Endothelial cell of umbilical vein (primary cell): ENCODE results near the gene DUS2. TPM values are rescaled to one million over a fixed set of nuclear protein-coding genes. Genes with fewer than 3 reads are reported as not detected.
A peak's percentile ranks its signal among the peaks of the same experiment; 100 is the strongest.

ENCODE experiments used
- Bru-seq: library from RNA; stranded (reverse); fragments of 400-500 nt; gene quantifications from one replicate; lab custom pipeline; 2021; lab: Mats Ljungman, UMichigan
- BruChase-seq, 2 experiments: library from RNA; stranded (reverse); fragments of 400-500 nt; gene quantifications; one replicate each; lab custom pipeline; 2021; lab: Mats Ljungman, UMichigan
- BruUV-seq: library from RNA; stranded (reverse); fragments of 400-500 nt; replicated peaks from 2 replicates; lab custom pipeline; 2021; lab: Mats Ljungman, UMichigan
- CTCF ChIA-PET: fragments of 300-600, 350-600 bp; sonication (Branson Sonifier 250); formaldehyde crosslinking; loops from one replicate; lab custom pipeline; 2021; ENCODE audit warnings: antibody characterized with exemption, inconsistent platforms; lab: Charles Lee
- POLR2A ChIA-PET: fragments of 300-600, 350-600 bp; sonication (Branson Sonifier 250); formaldehyde crosslinking; loops from one replicate; lab custom pipeline; 2021; ENCODE audit warnings: antibody characterized with exemption, inconsistent platforms; lab: Charles Lee
- DNase-seq: peaks from one replicate; pipeline ENCODE4 v3.0.0-alpha.2; 2011; ENCODE audit warnings: low read depth, low spot score
- FAIRE-seq: peaks from 2 replicates; lab custom pipeline; 2011; peaks lifted over from hg19 to GRCh38; lab: Jason Lieb, UNC
- H2AFZ ChIP-seq: 2 replicates; pipeline ENCODE4 v1.6.0; 2012; ENCODE audit warnings: low read depth, low read length, control low read depth, inconsistent platforms
- H3K27ac ChIP-seq: 2 replicates; pipeline ENCODE4 v1.5.1; 2011; ENCODE audit warnings: low read depth, mild to moderate bottlenecking, control low read depth, low read length, moderate library complexity; ENCODE audit not compliant: insufficient read depth
- H3K27me3 ChIP-seq, 2 experiments: 2 replicates each; pipeline versions ENCODE4 v1.6.0 to v1.6.1; 2011; ENCODE audit warnings: low read length in 2 of 2, mixed read lengths in 1 of 2; ENCODE audit not compliant: control insufficient read depth in 2 of 2, insufficient read depth in 2 of 2
- H3K36me3 ChIP-seq, 2 experiments: 2 replicates in 1 of 2; 3 replicates in 1 of 2; pipeline ENCODE4 v1.5.1; 2011; ENCODE audit warnings: low read length in 2 of 2, mild to moderate bottlenecking in 1 of 2, moderate library complexity in 1 of 2; ENCODE audit not compliant: control insufficient read depth in 2 of 2, insufficient read depth in 2 of 2; ENCODE audit errors: extremely low read depth in 1 of 2
- H3K4me1 ChIP-seq: 3 replicates; pipeline ENCODE4 v1.5.1; 2011; ENCODE audit warnings: mild to moderate bottlenecking, low read length; ENCODE audit not compliant: control insufficient read depth, insufficient read depth; ENCODE audit errors: extremely low read depth
- H3K4me2 ChIP-seq: 2 replicates; pipeline ENCODE4 v1.6.1; 2011; ENCODE audit warnings: low read length, control low read depth, mixed read lengths; ENCODE audit not compliant: insufficient read depth
- H3K4me3 ChIP-seq, 3 experiments: fragments of 200-600 bp in 1 of 3; sonication (generic), shearing (Covaris generic) in 1 of 3; replicated peaks in 1 of 3; 2 replicates each; pipeline ENCODE4 v1.5.1; 2011 to 2016; ENCODE audit warnings: control low read depth in 3 of 3, low read length in 3 of 3, mild to moderate bottlenecking in 2 of 3, inconsistent platforms in 1 of 3, low read depth in 1 of 3, moderate library complexity in 1 of 3; ENCODE audit not compliant: insufficient read depth in 1 of 3
- H3K79me2 ChIP-seq: 2 replicates; pipeline ENCODE4 v1.6.0; 2012; ENCODE audit warnings: low read length, inconsistent platforms; ENCODE audit not compliant: control insufficient read depth, insufficient read depth
- H3K9ac ChIP-seq: replicated peaks from 2 replicates; pipeline ENCODE3; 2011; ENCODE audit warnings: low read length, control low read depth; ENCODE audit not compliant: insufficient read depth; ENCODE audit errors: extremely low read depth
- H3K9me1 ChIP-seq: replicated peaks from 3 replicates; pipeline ENCODE4 v1.6.0; 2011; ENCODE audit warnings: mild to moderate bottlenecking, low read length; ENCODE audit not compliant: control insufficient read depth, insufficient read depth; ENCODE audit errors: extremely low read depth
- H3K9me3 ChIP-seq: replicated peaks from 2 replicates; pipeline ENCODE4 v1.5.1; 2012; ENCODE audit warnings: low read length, inconsistent platforms; ENCODE audit not compliant: control insufficient read depth, insufficient read depth
- H4K20me1 ChIP-seq: replicated peaks from 2 replicates; pipeline ENCODE3; 2011; ENCODE audit warnings: mild to moderate bottlenecking, low read length; ENCODE audit not compliant: control insufficient read depth, insufficient read depth; ENCODE audit errors: extremely low read depth
- CTCF ChIP-seq, 2 donors: IDR thresholded peaks; 1 replicate in 1 of 2; 2 replicates in 1 of 2; pipeline ENCODE4 v1.5.1; 2011; ENCODE audit warnings: low read length in 2 of 2, mild to moderate bottlenecking in 2 of 2, moderate library complexity in 2 of 2, control low read depth in 1 of 2, inconsistent platforms in 1 of 2, low read depth in 1 of 2; ENCODE audit not compliant: insufficient read depth in 1 of 2; ENCODE audit errors: extremely low read depth in 1 of 2
- EZH2 ChIP-seq: IDR thresholded peaks from 2 replicates; pipeline ENCODE4 v1.6.1; 2012; ENCODE audit warnings: borderline replicate concordance, low read depth, mild to moderate bottlenecking, moderate library complexity, low read length, inconsistent platforms; ENCODE audit not compliant: severe bottlenecking
- FOS ChIP-seq: IDR thresholded peaks from 2 replicates; pipeline ENCODE4 v1.6.1; 2011; ENCODE audit warnings: mild to moderate bottlenecking, low read length, moderate library complexity, borderline replicate concordance; ENCODE audit not compliant: insufficient read depth
- GATA2 ChIP-seq: IDR thresholded peaks from 2 replicates; pipeline ENCODE4 v1.7.0; 2011; ENCODE audit warnings: low read depth, mild to moderate bottlenecking, moderate library complexity, mixed read lengths, low read length; ENCODE audit not compliant: insufficient read length, insufficient read depth
- JUN ChIP-seq: IDR thresholded peaks from 2 replicates; pipeline ENCODE4 v1.6.1; 2011; ENCODE audit warnings: borderline replicate concordance, low read depth; ENCODE audit not compliant: insufficient read length, insufficient read depth
- MAX ChIP-seq: IDR thresholded peaks from 2 replicates; pipeline ENCODE4 v1.6.1; 2011; ENCODE audit not compliant: insufficient read depth, insufficient read length
- MYC ChIP-seq: IDR thresholded peaks from one replicate; pipeline ENCODE4 v1.6.1; 2011; ENCODE audit warnings: mild to moderate bottlenecking, low read depth, low read length
- POLR2A ChIP-seq: IDR thresholded peaks from 2 replicates; pipeline ENCODE4 v1.6.1; 2012; ENCODE audit warnings: low read depth, mild to moderate bottlenecking, control low read depth, low read length
- POLR2AphosphoS5 ChIP-seq: IDR thresholded peaks from 2 replicates; pipeline ENCODE4 v1.6.1; 2012; ENCODE audit warnings: low read depth, mild to moderate bottlenecking, control low read depth, low read length, moderate library complexity; ENCODE audit not compliant: insufficient read depth
- dilution Hi-C: fragments of 300-500 bp; cut with MboI; formaldehyde crosslinking; loops from one replicate; pipeline ENCODE4 v1.15.0; 2019; ENCODE audit warnings: low sequenced_read_pairs; ENCODE audit not compliant: extremely low pct_ligation_motif_present
- intact Hi-C: fragments of 100-400 bp; cut with micrococcal nuclease; formaldehyde crosslinking; loops from one replicate; pipeline ENCODE4 v1.10.0; 2022
- long read RNA-seq: library from polyadenylated mRNA; stranded (forward); transcript quantifications from one replicate; pipeline ENCODE4 v2.0.0, GENCODE V29; 2021
- polyA minus RNA-seq, 3 experiments: library from RNA; depleted of rRNA, polyadenylated mRNA; stranded (reverse); fragments of >200 nt; gene quantifications; 1 replicate in 1 of 3; 2 replicates in 2 of 3; pipeline ENCODE4 v1.2.3, GENCODE V29; 2011
- polyA plus RNA-seq, 4 experiments: library from polyadenylated mRNA; depleted of rRNA in 3 of 4; stranded (reverse) in 3 of 4; unstranded in 1 of 4; fragments of >200 nt; gene quantifications; 2 replicates each; pipeline versions ENCODE4 v1.2.1 to v1.2.3, GENCODE V29; 2011 to 2012; ENCODE audit warnings: missing spikeins in 1 of 4
- total RNA-seq: library from RNA; stranded (reverse); gene quantifications from 2 replicates; pipeline ENCODE4 v1.2.3, GENCODE V29; 2021

DUS2 gene
- total RNA-seq (20.3 and 21.7 TPM in 2 replicates), polyA plus RNA-seq (14.7 and 16.4 TPM in 2 replicates), polyA minus RNA-seq (24.1 and 25.5 TPM in 2 replicates), Bru-seq, nascent RNA (percentile 61 among the genes with signal in this experiment), BruChase-seq, experiment 1, labeled RNA remaining after a 6-hour chase (percentile 58 among the genes with signal in this experiment), BruChase-seq, experiment 2, labeled RNA remaining after a 2-hour chase (percentile 59 among the genes with signal in this experiment)
- 15.3 TPM in 2 replicates for polyA plus RNA-seq (2011; cell fraction: cytosol; rRNA removed)
- 40.2 and 48.7 TPM in 2 replicates for polyA plus RNA-seq (2011; cell fraction: nucleus; rRNA removed)
- polyA plus RNA-seq (2012) = 13.7 and 20.2 TPM in 2 replicates
- 16.9 TPM for polyA minus RNA-seq (2011; cell fraction: cytosol; rRNA and poly(A)+ RNA removed)
- 17.0 and 22.2 TPM in 2 replicates for polyA minus RNA-seq (2011; cell fraction: nucleus; rRNA and poly(A)+ RNA removed)
- long read RNA-seq, transcript DUS2-207 (17 exons, 2,310 nt) = major isoform, 23 of 48 reads
- long read RNA-seq, transcript DUS2-201 (16 exons, 1,933 nt) = minor isoform, 14 of 48 reads
- long read RNA-seq, partial matches to known transcripts = 2 of 48 reads
- long read RNA-seq, other reads (novel, unspliced or antisense) = 9 of 48 reads

GRCh38 chr16:68022728-68023537 is at the start of gene DUS2, which contains the start of gene DDX28:
TSS of gene DUS2 (plus strand) at chr16:68023284. CDS start at chr16:68038024, 14,740 bp downstream.
TSS of gene DDX28 (minus strand) at chr16:68023232. CDS start at chr16:68023202, 30 bp downstream.
- DNase-seq = peak; percentile 95
- CTCF ChIA-PET = interaction anchor here (0.5 to 2.3 kb wide), 8 partner anchors 11 to 255 kb away, joined by 3 to 13 read pairs (median 6); no protein-coding TSS in a partner anchor
- Histone ChIP-seq H3K9ac (peak within 1 kb of the TSS; percentile 90), H3K9me1 (no peaks in the 10 kb centered on the region), H4K20me1 (no peaks in the 10 kb centered on the region), H3K27ac (peak within 1 kb of the TSS; percentile 56), H3K27me3 (no peaks in the 10 kb centered on the region), H2AFZ (peak within 1 kb of the TSS; percentile 75), H3K79me2 (peaks cover 28% of the 10 kb centered on the region), H3K4me2 (peak within 1 kb of the TSS; percentile 90), H3K36me3 (peaks cover 0 to 2% of the 10 kb centered on the region in 2 experiments), H3K4me1 (peaks cover 14% of the 10 kb centered on the region), H3K4me3 (peak within 1 kb of the TSS; percentile 84 to 94 (median 92)), H3K9me3 (no peaks in the 10 kb centered on the region)
- BruUV-seq = TSS peak; percentile 56
- intact Hi-C loops = loop anchor here (1.0 to 2.0 kb wide), 2 partner anchors 30 to 62 kb away; partner anchors contain the start of gene NFATC3
- FAIRE-seq = peak; percentile 73
- POLR2A ChIA-PET = interaction anchor here (0.6 to 0.9 kb wide), 2 partner anchors 17 to 62 kb away, joined by 3 read pairs; no protein-coding TSS in a partner anchor
- dilution Hi-C loops = no loop called here
- TF ChIP-seq FOS = no peak
- peak; percentile 86 for TF ChIP-seq MAX
- no peak for TF ChIP-seq CTCF (IDR thresholded peaks at IDR 0.05; ENCODE audit: extremely low read depth in 1 of 2, insufficient read depth in 1 of 2, low read depth in 1 of 2, low read length in 2 of 2)
- peak; percentile 32 for TF ChIP-seq JUN
- TF ChIP-seq GATA2 = no peak
- TF ChIP-seq MYC = peak; percentile 96
- peak; percentile 82 for TF ChIP-seq POLR2A
- TF ChIP-seq POLR2AphosphoS5 = peak; percentile 95
- TF ChIP-seq EZH2 = no peak
